ENCODE results near the gene KLHL10. TPM values are rescaled to one million over a fixed set of nuclear protein-coding genes. Genes with fewer than 3 reads are reported as not detected.

KLHL10 gene
- total and polyA plus RNA-seq, 2 of the 13 experiments (the other 11 are each of a cell fraction or from before 2014, with no cell fraction given): 0.04 to 0.08 TPM

DNA sequence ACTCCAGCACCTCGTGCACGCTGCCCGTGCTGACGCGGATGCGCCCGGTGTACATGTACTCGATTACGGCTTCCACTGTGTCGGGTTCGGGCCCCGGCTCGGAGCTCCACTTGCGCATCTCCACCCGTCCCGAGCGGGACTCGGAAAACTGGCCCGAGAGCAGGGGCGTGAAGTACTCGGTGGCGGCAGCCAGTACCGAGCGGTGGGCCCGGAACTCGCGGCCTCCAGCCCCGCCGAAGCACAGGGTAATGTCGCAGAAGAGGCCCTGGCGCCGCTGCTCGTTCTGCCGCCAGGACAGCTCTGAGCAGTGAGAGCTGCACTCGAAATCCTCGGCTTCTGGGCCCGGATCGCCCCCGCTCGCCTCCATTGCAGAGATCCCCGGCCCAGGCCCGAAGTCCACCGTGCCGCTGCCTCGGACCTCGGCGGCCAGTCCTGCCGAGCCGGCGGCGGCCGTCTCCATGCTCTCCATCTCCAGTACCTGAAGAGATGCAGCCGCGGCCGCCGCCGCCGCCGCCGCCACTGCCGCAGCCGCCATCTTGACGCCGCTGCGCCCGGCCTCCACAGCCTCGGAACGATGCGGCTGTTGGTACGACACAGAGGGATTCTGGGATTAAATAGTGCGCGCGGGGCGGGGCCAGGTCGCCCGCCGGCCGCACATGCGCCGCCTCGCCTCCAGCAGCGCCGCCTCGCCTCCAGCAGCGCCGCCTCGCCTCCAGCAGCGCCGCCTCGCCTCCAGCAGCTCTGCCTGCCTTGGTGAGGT is 27.4 kb downstream of the KLHL10 start, which contains the start of gene KLHL11 (continued):
- no peak for TF ChIP-seq ZNF10 (CRISPR knock-in tag; IDR thresholded peaks at IDR 0.05; ENCODE audit: borderline replicate concordance, low read depth)
- TF ChIP-seq NFE2L2 (IDR thresholded peaks at IDR 0.05; ENCODE audit: low read length): no peak
- TF ChIP-seq ZFP90 (CRISPR knock-in tag; IDR thresholded peaks at IDR 0.05; ENCODE audit: borderline replicate concordance): peak; percentile 23; the same call in 1 of the 2 replicates
- TF ChIP-seq SYNCRIP (IDR thresholded peaks at IDR 0.05; ENCODE audit: insufficient read depth, low read depth, low read length): no peak
- TF ChIP-seq, protein P1, sequence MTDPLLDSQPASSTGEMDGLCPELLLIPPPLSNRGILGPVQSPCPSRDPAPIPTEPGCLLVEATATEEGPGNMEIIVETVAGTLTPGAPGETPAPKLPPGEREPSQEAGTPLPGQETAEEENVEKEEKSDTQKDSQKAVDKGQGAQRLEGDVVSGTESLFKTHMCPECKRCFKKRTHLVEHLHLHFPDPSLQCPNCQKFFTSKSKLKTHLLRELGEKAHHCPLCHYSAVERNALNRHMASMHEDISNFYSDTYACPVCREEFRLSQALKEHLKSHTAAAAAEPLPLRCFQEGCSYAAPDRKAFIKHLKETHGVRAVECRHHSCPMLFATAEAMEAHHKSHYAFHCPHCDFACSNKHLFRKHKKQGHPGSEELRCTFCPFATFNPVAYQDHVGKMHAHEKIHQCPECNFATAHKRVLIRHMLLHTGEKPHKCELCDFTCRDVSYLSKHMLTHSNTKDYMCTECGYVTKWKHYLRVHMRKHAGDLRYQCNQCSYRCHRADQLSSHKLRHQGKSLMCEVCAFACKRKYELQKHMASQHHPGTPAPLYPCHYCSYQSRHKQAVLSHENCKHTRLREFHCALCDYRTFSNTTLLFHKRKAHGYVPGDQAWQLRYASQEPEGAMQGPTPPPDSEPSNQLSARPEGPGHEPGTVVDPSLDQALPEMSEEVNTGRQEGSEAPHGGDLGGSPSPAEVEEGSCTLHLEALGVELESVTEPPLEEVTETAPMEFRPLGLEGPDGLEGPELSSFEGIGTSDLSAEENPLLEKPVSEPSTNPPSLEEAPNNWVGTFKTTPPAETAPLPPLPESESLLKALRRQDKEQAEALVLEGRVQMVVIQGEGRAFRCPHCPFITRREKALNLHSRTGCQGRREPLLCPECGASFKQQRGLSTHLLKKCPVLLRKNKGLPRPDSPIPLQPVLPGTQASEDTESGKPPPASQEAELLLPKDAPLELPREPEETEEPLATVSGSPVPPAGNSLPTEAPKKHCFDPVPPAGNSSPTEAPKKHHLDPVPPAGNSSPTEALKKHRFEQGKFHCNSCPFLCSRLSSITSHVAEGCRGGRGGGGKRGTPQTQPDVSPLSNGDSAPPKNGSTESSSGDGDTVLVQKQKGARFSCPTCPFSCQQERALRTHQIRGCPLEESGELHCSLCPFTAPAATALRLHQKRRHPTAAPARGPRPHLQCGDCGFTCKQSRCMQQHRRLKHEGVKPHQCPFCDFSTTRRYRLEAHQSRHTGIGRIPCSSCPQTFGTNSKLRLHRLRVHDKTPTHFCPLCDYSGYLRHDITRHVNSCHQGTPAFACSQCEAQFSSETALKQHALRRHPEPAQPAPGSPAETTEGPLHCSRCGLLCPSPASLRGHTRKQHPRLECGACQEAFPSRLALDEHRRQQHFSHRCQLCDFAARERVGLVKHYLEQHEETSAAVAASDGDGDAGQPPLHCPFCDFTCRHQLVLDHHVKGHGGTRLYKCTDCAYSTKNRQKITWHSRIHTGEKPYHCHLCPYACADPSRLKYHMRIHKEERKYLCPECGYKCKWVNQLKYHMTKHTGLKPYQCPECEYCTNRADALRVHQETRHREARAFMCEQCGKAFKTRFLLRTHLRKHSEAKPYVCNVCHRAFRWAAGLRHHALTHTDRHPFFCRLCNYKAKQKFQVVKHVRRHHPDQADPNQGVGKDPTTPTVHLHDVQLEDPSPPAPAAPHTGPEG (CRISPR knock-in tag; IDR thresholded peaks at IDR 0.05): no peak
- TF ChIP-seq, protein P2, sequence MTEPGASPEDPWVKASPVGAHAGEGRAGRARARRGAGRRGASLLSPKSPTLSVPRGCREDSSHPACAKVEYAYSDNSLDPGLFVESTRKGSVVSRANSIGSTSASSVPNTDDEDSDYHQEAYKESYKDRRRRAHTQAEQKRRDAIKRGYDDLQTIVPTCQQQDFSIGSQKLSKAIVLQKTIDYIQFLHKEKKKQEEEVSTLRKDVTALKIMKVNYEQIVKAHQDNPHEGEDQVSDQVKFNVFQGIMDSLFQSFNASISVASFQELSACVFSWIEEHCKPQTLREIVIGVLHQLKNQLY (CRISPR knock-in tag; IDR thresholded peaks at IDR 0.05): 0 out of 2 replicates have a peak, but pooled peaks have one; percentile 29
- TF ChIP-seq DPF2 (CRISPR knock-in tag; IDR thresholded peaks at IDR 0.05; ENCODE audit: borderline replicate concordance, low read depth): 0 out of 2 replicates have a peak, but pooled peaks have one; percentile 7
- TF ChIP-seq, protein P3, sequence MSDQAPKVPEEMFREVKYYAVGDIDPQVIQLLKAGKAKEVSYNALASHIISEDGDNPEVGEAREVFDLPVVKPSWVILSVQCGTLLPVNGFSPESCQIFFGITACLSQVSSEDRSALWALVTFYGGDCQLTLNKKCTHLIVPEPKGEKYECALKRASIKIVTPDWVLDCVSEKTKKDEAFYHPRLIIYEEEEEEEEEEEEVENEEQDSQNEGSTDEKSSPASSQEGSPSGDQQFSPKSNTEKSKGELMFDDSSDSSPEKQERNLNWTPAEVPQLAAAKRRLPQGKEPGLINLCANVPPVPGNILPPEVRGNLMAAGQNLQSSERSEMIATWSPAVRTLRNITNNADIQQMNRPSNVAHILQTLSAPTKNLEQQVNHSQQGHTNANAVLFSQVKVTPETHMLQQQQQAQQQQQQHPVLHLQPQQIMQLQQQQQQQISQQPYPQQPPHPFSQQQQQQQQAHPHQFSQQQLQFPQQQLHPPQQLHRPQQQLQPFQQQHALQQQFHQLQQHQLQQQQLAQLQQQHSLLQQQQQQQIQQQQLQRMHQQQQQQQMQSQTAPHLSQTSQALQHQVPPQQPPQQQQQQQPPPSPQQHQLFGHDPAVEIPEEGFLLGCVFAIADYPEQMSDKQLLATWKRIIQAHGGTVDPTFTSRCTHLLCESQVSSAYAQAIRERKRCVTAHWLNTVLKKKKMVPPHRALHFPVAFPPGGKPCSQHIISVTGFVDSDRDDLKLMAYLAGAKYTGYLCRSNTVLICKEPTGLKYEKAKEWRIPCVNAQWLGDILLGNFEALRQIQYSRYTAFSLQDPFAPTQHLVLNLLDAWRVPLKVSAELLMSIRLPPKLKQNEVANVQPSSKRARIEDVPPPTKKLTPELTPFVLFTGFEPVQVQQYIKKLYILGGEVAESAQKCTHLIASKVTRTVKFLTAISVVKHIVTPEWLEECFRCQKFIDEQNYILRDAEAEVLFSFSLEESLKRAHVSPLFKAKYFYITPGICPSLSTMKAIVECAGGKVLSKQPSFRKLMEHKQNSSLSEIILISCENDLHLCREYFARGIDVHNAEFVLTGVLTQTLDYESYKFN (CRISPR knock-in tag; conservative IDR thresholded peaks at IDR 0.05): peak; percentile 57
